Measurements from ENCODE around the gene TGOLN2.

TGOLN2 gene

DNA sequence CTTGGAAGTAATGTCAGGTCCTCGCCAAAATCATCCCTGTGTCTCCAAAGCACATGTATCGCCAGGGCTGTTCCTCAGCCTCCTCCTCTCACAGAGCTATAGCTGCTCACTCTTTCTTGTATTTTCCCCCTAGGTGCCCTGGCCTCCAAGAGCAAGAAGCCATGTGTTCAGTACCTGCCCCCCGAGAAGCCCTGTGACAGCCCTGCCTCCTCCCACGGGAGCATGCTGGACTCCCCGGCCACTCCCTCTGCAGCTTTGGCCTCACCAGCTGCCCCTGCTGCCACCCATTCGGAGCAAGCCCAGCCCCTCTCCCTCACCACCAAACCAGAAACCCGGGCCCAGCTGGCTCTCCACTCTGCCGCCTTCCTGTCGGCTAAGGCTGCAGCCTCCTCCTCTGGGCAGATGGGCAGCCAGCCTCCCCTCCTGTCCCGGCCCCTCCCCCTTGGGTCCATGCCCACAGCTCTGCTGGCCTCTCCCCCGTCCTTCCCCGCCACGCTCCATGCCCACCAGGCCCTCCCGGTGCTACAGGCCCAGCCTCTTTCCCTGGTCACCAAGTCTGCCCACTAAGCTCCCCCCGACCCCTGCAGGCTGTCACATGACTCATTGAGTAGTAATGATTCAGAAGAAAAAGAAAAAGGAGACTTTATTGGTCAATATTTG lies 18.8 kb downstream of the TGOLN2 start:
- no peak for DNase-seq (ENCODE audit: low read depth in 2 of 2)

- DNase-seq (ENCODE audit: low read depth in 2 of 2) = no peak
Observed at GRCh38 chr2:85308201-85308600, 19.6 kb downstream of the TGOLN2 start.

- no peak for DNase-seq (ENCODE audit: low read depth in 2 of 2)
Observed at GRCh38 chr2:85307527-85307897, 20.3 kb downstream of the TGOLN2 start.

DNA sequence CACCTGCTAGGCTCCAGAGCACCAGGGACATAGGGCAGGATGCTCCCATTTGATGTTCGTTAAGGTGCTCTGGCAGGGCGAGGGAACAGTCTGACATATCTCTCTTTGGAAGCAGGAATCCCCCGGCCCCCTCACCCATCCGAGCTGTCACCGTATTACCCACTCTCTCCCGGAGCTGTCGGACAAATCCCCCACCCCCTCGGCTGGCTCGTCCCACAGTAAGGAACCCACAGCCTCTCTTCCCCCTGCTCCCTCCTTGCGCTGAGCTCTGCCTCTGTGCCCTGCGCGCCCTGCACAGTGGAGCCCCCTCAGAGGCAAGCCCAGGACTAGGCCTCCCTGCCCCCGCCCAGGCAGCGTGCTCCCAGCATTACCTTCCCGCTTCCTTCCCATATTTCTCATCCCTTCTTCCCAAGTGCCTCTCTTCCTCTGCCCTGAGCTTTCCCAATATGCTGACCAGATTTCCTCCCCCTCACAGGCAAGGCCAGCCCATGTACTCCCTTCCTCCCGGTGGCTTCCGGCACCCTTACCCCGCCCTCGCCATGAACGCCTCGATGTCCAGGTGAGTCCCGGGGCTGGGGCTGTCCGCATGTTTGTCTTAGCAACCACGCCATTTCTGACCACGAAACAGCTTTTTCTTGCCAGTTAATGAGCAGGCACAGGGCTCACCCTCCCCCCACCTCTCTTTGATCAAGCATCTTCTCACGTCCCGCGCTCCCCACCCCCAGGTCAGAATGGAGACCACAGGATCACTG lies 23.8 kb downstream of the TGOLN2 start:
- DNase-seq (ENCODE audit: low read depth in 2 of 2) = no peak

- no peak for DNase-seq (ENCODE audit: low read depth in 2 of 2)
Observed at GRCh38 chr2:85302121-85302520, 25.7 kb downstream of the TGOLN2 start.

DNA sequence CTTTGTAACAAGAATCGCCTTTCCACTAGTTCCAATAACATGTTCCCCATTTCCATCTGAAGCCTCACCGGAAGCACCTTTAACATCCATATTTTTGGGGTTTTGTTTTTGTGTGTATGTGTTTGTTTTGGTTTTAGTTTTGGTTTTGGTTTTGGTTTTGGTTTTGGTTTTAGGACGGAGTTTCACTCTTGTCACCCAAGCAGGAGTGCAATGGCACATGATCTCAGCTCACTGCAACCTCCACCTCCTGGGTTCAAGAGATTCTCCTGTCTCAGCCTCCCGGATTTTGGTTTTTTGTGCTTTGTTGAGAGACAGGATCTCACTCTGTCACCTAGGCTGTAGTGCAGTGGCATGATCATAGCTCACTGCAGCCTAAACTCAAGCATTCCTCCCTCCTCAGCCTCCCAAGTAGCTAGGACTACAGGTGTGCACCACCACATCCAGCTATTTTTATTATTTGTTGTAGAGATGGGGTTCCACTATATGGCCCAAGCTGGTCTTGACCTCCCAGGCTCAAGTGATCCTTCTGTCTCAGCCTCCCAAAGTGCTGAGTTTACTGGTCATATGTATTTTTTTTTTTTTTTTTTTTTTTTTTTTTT lies 36.3 kb downstream of the TGOLN2 start:
- DNase-seq (ENCODE audit: low read depth in 2 of 2) = no peak

- no peak for DNase-seq (ENCODE audit: low read depth in 2 of 2)
Observed at GRCh38 chr2:85288244-85288725, 39.5 kb downstream of the TGOLN2 start.

DNA sequence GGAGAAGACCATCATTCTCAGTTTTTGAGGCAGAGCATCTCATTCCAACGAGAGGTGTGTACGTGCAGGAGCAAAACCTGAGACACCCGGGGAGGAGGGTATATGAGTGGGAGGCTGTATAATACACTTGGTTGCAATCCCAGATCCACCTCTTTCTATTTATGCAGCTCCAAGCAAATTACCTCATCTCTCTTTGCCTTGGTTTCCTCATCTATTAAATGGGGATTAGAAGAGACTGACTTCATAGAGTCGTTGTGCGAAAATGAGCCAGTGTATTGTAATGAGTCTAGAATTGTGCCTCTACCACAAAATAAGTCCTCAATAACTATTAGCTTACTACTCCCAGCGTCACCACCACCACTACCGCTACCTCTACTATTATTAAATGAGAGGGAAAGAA lies 40.1 kb downstream of the TGOLN2 start:
- DNase-seq (ENCODE audit: low read depth in 2 of 2) = no peak

DNA sequence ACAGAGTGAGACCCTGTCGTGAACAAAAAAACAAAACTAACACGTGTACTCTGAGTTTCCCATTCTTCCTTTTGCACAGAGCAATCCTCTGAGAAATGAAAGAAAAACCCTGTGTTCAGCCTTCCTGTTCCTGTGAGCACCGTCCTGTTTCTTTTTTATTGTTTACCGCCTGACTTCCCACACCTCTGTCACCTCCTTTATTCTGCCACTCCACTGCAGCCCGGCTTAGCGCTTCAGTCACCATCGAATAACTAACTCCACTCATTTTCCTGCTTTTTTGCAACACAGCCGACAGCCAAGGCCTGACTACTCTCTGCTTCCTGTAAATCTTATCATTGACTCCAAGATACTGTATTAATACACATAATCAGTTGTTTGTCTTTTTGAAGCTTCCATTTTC lies 40.9 kb downstream of the TGOLN2 start:
- DNase-seq (ENCODE audit: low read depth in 2 of 2) = no peak

DNA sequence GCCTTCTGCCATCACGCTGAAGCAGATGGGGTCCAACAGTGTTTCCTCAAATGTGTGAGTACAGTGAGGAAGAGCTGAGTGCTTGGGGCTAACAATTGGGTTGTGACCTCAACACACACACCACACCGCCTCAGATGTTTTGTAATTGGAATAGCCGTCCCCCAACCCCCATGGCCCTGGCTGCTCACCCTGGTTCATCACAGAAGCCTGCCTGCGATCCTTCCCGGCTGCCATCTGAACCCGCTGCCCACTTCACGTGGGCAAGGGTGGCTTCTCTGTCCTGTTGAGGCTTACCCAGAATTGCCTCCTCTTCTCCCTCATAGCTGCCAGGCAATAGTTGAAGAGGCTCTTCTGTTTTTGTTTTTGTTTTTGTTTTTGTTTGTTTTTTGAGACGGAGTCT lies 44.1 kb downstream of the TGOLN2 start:
- DNase-seq (ENCODE audit: low read depth in 2 of 2) = no peak

GRCh38 chr2:85282914-85283313 lies 44.9 kb downstream of the TGOLN2 start:
- no peak for DNase-seq (ENCODE audit: low read depth in 2 of 2)

GRCh38 chr2:85281553-85281952 lies 46.2 kb downstream of the TGOLN2 start:
- DNase-seq (ENCODE audit: low read depth in 2 of 2) = no peak

- DNase-seq (ENCODE audit: low read depth in 2 of 2) = no peak
Observed at GRCh38 chr2:85278361-85278760, 49.4 kb downstream of the TGOLN2 start.

DNA sequence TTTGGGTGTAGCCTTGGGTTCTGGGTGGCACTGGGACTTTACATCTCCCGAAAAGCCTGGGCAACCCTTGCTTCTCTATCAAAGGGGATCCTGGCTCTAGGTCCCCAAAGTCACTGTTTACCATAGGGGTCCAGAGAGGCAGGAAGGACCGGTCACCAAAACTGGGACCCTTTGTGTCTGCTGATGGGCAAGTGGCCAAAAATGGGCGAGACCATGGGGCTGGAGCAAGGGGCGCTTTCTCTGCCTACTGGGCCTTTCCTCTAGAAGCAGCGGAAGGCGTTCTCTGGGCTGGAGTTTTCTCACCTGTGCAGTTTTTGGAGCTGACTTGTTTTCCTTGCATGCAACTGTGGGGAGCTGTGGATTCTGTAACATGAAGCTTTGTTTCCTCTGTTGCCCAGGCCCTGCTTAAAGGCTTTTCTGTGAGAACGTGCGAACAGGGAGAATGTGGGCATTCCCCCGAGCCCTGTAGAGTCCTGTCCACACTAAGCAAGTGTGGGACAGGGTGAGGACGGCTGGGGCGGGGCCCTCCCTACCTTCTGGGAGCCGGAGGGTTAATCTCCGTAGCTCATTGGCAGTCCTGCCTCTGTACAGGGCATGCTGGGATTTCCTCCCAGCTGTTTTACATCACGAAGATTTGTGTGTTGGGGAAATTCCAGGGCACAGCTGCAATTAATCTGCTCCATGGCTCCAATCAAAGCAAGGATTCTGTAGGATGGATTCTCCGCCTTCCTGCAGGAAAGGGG lies 50.2 kb downstream of the TGOLN2 start:
- no peak for DNase-seq (ENCODE audit: low read depth in 2 of 2)

DNA sequence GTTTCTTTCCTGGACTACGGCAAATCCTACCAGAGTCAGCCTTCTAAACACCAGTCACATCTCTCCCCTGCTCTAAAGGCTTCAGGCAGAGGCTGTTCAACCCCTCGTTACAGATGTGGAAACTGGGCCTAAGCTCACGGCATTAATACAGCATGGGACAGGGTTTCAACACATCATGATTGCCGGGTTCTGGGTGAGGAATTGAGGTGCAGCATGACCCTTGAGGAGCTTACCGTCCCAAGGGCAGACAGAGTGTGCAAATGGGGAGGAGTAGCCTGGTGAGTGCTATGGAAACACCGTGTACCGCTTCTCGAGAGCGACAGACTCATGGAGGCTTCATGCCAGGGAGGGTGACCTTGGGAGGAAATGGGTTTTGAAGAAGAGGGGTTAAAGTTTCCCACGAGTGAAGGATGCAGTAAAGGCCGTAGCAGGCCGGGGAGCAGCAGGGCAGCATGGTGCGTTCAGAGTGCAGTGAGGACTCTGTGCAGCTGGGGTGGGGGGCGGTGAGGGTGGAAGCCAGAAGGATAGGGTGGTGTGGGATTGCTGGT lies 51.1 kb downstream of the TGOLN2 start:
- DNase-seq (ENCODE audit: low read depth in 2 of 2) = no peak

DNA sequence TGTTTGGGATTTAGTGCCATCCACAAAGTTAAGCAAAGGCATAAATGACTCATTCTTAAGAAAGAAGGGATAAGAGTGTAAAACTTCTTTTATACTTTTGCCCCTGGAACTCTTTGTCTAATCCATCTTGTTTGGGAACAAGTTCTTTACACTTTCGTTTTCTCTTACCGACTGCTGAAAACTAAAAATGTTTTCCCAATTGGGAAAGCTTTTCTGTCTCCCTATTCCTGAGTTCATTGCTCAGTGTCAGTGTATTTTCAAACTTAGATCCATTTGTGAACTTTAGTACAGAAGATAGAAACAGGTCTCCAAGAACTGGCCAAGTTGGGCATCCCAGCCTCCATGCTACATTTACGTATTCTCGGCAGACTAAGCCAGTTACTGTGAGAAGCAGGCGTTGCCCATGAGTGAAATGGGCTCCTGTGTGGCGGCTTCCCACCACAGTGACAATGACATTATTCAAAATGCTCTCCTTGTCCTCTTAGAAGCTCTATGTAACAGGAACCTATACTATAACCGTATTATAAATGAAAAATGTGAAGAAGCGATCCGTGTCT lies 51.7 kb downstream of the TGOLN2 start:
- DNase-seq (ENCODE audit: low read depth in 2 of 2) = no peak

- no peak for DNase-seq (ENCODE audit: low read depth in 2 of 2)
Observed at GRCh38 chr2:85273738-85274731, 53.8 kb downstream of the TGOLN2 start.

DNA sequence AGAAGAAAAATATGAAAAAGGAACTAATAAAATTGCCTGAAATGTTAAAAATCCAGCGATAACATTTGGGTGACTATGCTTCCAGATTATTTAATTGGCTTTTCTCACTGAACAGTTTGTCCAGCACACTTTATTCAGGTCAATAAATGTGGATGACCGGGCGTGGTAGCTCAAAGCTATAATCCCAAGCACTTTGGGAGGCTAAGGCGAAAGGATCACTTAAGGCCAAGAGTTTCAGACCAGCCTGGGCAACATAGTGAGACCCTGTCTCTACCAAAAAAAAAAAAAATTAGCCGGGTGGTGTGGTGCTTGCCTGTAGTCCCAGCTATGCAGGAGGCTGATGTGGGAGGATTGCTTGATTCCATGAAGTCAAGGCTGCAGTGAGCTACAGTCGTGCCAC lies 55.4 kb downstream of the TGOLN2 start:
- DNase-seq (ENCODE audit: low read depth in 2 of 2) = no peak

DNA sequence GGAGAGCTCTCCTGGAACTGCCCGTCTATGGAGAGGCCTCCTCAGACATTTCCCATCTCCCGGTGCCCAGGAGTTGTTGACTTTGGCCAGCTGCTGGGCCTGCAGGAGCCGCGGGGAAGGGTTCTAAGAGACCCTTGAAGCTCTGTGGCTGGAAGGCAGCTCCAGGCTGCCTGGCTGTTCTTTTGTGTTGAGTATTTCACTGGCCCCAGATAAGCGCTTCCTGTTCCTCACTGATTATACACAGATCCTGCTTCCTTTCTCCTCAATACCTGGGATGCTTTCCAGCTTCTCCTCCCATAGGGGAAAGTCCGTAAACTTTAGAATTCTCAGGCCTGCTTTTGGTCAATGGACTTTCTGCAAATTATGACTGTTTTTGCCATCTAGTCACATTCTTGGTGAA lies 57.8 kb downstream of the TGOLN2 start:
- DNase-seq (ENCODE audit: low read depth in 2 of 2) = no peak
